OCI-M2 (cell line): ENCODE measurements around the gene HAUS3.
"Not testable (repeated sequence)": the region's sequence is repeated elsewhere in the genome, so short reads cannot be mapped to it uniquely, and the experiment has no call there.

ENCODE experiments used
- DNase-seq: peaks from one replicate; lab custom pipeline; 2025; ENCODE audit not compliant: unreplicated experiment; lab: John Stamatoyannopoulos, UW

Gene HAUS3

DNA sequence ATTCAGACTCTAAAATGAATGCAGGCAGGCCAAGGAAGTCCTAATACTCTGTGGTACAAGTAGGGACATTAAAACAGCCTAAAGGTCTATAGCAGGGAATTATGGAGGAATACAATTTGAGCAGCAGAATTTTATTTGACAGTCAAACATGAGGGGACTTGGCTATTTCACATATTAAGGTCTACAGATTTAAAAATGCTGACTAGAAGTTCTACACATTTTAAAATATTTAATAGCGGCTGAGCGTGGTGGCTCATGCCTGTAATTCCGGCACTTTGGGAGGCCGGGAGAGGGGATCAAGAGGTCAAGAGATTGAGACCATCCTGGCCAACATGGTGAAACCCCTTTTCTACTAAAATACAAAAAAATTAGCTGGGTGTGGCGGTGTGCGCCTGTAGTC lies 10.8 kb downstream of the HAUS3 start:
- DNase-seq, result no peak

- no peak for DNase-seq
Observed at GRCh38 chr4:2226261-2226660, 15.7 kb downstream of the HAUS3 start.

DNA sequence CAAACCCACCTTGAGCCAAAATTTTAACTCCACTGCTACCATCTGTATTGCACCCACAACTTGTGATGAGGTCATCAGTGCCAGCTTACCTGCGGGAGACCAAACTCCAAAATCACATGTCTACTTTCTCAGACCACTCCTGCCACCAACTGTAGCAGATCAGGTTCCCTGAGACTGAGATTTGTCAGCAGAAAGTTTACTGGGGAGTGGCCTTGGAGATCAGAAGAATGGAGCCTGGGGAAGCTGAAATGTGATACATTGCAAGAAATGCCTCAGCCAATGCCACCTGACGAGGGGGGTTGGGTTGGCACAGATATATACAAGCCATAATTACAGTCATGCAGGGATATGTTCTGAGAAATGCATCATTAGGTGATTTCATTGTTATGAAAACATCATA lies 19.1 kb downstream of the HAUS3 start:
- no peak for DNase-seq

GRCh38 chr4:2221378-2221777 lies 20.5 kb downstream of the HAUS3 start:
- DNase-seq, result not testable (repeated sequence)

- no peak for DNase-seq
Observed at GRCh38 chr4:2220016-2220630, 21.8 kb downstream of the HAUS3 start.

DNA sequence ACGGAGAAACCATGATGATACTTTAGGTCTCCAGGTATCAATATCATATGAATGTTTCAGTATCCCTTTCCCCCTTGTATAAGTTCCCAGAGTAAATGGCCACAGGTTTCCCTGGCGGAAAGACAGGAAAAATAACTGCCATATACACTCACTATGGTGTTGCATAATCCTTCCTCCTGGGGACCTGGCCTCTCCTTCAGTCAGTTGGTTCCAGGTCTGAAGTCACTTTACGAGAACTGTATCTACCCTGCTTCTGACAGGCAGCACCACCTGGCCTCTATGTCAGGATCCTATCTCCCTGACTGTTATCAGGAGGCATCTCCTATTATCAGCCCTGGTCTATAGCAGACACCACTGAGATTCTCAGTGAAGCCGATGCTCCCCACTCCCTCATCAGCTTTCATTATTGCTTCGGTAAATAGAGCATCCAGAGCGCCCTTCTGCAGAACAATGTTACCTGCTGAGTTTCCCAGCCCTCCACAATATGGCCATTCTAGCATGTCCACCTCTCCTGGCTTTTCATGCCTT lies 22.6 kb downstream of the HAUS3 start:
- no peak for DNase-seq

DNA sequence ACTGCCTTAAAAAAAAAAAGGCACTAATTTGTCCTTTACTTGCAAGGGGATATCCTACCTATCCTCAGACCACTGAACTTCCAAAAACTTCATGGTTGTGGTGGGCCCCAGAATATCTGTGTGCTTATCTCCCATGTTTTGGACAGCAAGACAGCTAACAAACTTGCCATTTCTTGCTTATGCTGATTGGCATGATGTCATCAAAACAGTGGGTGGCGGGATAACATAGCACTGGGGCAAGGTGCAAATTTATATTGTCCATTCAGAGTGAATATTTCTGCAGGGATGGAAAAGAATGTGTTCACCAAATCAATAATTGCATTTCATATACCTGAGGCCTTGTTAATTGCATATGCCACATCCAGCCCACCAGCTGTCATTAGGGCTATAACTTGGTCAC lies 23.5 kb downstream of the HAUS3 start:
- no peak for DNase-seq

DNA sequence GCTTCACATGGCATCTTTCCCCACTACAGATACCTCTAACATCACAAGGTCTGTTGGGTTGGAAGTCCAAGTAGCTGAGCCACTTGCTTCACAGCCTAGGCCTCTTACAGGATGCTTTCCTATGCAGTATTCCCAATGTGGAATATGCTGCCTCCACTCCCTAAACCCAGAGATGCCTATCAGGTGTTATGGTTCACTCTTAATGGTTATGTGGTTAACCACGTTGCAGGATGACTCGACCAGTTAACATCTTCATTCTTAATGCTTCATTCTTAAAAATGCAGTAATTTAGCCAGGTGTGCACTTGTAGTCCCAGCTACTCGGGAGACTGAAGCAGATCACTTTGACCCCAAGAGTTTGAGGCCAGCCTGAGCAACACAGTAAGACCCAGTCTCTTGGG lies 24.2 kb downstream of the HAUS3 start:
- no peak for DNase-seq

DNA sequence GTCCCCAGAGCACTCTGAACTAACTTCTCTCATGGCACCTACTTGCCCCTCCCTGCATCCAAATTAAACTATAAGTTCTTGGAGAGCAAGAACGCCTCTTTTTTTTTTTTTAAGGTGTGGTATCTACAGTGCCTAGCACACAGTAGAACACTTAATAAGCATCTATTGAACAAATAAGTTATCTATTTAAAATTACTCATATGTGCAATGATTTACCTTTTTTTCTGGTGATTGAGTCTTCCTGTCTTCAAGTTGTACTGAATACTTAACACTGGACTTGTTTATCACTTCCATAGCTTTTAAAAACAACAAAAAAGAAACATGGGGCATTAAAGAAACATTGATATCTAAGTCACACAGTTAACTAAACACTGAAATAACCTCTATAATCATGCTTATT lies 29.1 kb downstream of the HAUS3 start:
- DNase-seq, result no peak

DNA sequence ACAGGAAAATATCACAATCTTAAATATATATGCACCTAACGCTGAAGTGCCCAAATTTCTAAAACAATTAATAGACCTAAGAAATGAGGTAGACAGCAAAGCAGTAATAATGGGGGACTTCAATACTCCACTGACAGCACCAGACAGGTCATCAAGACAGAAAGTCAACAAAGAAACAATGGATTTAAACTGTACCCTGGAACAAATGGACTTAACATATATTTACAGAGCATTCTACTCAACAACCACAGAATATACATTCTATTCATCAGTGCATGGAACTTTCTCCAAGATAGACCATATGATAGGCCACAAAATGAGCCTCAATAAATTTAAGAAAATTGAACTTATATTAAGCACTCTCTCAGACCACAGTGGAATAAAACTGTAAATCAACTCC lies 39.1 kb downstream of the HAUS3 start:
- not testable (repeated sequence) for DNase-seq

- no peak for DNase-seq
Observed at GRCh38 chr4:2194496-2194895, 47.4 kb downstream of the HAUS3 start.

DNA sequence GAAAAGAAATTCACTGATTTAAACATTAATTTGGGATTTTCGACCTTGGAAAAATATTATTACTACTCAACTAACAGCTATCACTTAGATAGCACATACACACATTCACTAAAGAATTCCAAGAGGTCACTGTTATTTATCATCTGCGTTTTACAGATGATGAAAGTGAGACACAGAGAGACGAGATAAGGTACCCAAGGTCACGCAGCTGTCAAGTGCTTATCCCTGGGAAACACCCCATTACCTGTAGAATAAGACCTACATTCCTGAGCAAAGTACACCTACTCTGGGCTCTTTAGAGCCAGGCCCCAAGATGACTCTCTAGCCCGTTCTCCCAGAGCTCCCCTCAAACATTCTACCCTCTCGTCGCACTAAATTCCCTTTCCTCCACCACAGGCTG lies 48.6 kb downstream of the HAUS3 start:
- DNase-seq, result no peak

- DNase-seq, result no peak
Observed at GRCh38 chr4:2186865-2187172, 55.1 kb downstream of the HAUS3 start.

- DNase-seq, result no peak
Observed at GRCh38 chr4:2186133-2186864, 55.6 kb downstream of the HAUS3 start.

- no peak for DNase-seq
Observed at GRCh38 chr4:2183394-2183793, 58.5 kb downstream of the HAUS3 start.

GRCh38 chr4:2182994-2183393 lies 58.9 kb downstream of the HAUS3 start:
- DNase-seq, result no peak

GRCh38 chr4:2180410-2180809 lies 61.5 kb downstream of the HAUS3 start:
- no peak for DNase-seq

DNA sequence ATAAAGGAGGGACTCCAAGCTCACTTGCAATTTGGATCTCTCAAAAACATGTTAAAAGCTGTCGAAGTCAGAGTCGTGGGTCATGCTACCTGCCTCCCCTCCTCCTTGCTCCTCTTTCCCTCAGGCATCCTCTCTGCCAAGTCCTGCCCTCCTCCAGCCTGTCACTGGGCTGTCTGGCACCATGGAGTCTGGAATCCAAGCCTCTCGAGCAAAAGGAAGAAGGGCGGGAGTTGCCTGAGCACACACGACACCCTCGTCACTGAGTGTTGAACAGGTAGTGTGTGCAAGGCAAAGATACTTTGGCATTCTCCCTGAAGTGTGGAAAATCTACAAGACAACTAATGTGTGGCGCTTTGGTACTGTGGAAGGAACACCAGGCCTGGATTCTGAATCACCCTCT lies 62.2 kb downstream of the HAUS3 start:
- DNase-seq, result no peak

- DNase-seq, result no peak
Observed at GRCh38 chr4:2178986-2179385, 62.9 kb downstream of the HAUS3 start.
